ENCODE results near the gene ZNF76. TPM values are rescaled to one million over a fixed set of nuclear protein-coding genes. Genes with fewer than 3 reads are reported as not detected.

Gene ZNF76
- total RNA-seq, 1 donor from 2014 or later: 31.3 TPM

DNA sequence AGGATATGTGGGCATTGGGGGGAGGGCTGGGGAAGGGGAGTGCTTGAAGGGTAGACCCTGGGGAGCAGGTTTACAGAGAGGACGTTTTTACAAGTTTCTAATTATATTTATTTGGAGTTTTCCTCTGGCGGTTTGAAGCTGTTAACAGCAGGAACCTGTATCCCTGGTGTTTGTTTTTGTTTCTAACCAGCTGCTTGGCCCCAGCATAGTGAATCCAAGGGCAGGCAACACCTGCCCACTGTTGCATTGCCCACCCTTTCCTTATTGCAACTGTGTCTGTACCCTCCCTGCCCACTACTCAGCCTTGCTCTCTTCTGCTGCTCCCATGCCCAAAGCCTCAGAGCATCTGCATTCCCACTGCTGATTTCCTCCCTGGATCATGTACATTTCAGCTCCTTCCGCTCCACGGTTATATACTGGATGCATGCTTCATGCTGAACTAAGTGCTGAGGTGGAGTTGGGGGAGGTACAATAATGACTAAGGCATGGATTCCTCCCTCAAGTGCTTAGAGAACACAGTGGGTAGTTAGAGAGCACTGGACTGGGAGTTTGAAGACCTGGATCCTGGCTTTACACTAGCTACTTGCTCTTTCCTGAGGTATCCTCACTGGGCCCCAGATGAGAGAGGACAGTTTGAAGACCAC is 39.7 kb upstream of the ZNF76 start:
- Histone ChIP-seq H3K27ac (no peak overlapping the region), H3K4me1 (no peaks in the 10 kb centered on the region), H3K36me3 (no peaks in the 10 kb centered on the region), H3K4me3 (no peak overlapping the region), H3K9me3 (no peaks in the 10 kb centered on the region), H3K27me3 (peaks cover 21% of the 10 kb centered on the region)
- DNase-seq (no peak), ATAC-seq (no peak)
- intact Hi-C loops (cut with DNase I): no loop called here
- TF ChIP-seq, protein P1, sequence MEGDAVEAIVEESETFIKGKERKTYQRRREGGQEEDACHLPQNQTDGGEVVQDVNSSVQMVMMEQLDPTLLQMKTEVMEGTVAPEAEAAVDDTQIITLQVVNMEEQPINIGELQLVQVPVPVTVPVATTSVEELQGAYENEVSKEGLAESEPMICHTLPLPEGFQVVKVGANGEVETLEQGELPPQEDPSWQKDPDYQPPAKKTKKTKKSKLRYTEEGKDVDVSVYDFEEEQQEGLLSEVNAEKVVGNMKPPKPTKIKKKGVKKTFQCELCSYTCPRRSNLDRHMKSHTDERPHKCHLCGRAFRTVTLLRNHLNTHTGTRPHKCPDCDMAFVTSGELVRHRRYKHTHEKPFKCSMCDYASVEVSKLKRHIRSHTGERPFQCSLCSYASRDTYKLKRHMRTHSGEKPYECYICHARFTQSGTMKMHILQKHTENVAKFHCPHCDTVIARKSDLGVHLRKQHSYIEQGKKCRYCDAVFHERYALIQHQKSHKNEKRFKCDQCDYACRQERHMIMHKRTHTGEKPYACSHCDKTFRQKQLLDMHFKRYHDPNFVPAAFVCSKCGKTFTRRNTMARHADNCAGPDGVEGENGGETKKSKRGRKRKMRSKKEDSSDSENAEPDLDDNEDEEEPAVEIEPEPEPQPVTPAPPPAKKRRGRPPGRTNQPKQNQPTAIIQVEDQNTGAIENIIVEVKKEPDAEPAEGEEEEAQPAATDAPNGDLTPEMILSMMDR (IDR thresholded peaks at IDR 0.05): no peak

DNA sequence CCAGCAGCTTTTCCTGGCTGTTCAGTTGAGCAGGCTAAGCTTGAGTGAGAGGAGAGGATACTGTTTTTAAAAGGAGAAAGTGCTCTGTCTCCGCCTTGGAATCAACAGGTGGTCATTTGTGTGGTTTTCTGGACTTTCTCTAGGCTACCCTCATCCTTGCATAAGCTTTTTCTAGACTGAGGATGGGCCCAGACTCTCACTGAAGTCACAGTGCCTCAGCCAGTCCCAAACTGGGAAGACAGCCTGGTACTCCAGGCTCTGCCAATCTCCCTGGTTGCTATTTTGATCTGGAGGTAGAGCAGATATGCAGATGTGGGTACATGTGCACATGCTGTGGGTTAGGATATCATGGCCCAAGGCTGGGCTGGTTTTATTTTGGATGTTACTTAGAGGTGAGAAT is 38.8 kb upstream of the ZNF76 start:
- no peaks in the 10 kb centered on the region for H3K4me1 ChIP-seq
- no peak for ATAC-seq
- H3K27ac ChIP-seq: no peak overlapping the region
- peaks cover 12% of the 10 kb centered on the region for H3K27me3 ChIP-seq
- H3K4me3 ChIP-seq: no peak overlapping the region
- no peak for DNase-seq
- no peaks in the 10 kb centered on the region for H3K9me3 ChIP-seq
- no peaks in the 10 kb centered on the region for H3K36me3 ChIP-seq
- intact Hi-C loops (cut with DNase I): no loop called here
- TF ChIP-seq, protein P1 (IDR thresholded peaks at IDR 0.05): no peak

GRCh38 chr6:35223396-35223795 is 36.1 kb upstream of the ZNF76 start:
- H3K27ac ChIP-seq: no peak overlapping the region
- H3K27me3 ChIP-seq: no peaks in the 10 kb centered on the region
- H3K9me3 ChIP-seq: no peaks in the 10 kb centered on the region
- no peak overlapping the region for H3K4me3 ChIP-seq
- intact Hi-C loops (cut with DNase I): no loop called here
- DNase-seq (no peak), ATAC-seq (no peak)
- TF ChIP-seq, protein P1 (IDR thresholded peaks at IDR 0.05): no peak
- H3K4me1 ChIP-seq: no peaks in the 10 kb centered on the region
- no peaks in the 10 kb centered on the region for H3K36me3 ChIP-seq

DNA sequence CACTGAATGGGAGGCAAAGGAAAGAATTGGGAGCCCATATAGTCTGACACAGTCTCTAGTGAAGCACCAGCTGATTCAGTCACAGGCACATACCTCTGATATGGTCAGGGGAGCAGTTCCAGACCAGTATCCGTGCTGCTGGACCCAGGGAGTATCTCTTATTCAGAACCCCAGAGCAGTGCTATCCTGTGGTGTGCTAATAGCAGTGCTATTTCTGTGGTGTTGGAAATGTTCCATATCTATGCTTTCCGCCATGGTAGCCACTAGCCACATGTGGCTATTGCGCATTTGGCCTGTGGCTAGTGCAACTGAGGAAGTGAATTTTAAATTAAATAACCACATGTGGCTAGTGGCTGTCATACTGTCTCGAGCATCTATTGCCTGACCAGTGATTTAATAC is 34.8 kb upstream of the ZNF76 start:
- H3K27ac ChIP-seq: no peak overlapping the region
- intact Hi-C loops (cut with DNase I): no loop called here
- ATAC-seq (peak; percentile 49), DNase-seq (no peak)
- no peaks in the 10 kb centered on the region for H3K27me3 ChIP-seq
- H3K9me3 ChIP-seq: no peaks in the 10 kb centered on the region
- no peak overlapping the region for H3K4me3 ChIP-seq
- H3K4me1 ChIP-seq: no peaks in the 10 kb centered on the region
- H3K36me3 ChIP-seq: no peaks in the 10 kb centered on the region
- TF ChIP-seq, protein P1 (IDR thresholded peaks at IDR 0.05): no peak

DNA sequence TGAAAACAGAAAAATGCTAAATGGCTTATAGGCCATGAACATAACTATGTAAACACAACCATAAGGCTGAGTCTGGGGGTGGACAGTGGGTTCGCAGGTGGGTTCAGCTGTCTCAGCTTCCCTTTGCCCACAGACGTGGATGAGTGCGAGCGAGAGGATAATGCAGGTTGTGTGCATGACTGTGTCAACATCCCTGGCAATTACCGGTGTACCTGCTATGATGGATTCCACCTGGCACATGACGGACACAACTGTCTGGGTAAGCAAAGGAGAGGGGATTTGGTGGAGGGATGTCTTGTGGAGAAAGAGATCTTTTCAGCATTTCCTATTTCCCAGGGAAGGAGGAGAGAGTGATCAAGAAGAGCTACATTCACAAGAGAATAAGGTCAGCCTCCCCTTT is 31.1 kb upstream of the ZNF76 start:
- Histone ChIP-seq H3K4me3 (no peak overlapping the region), H3K27ac (no peak overlapping the region), H3K27me3 (no peaks in the 10 kb centered on the region), H3K4me1 (no peaks in the 10 kb centered on the region), H3K9me3 (no peaks in the 10 kb centered on the region), H3K36me3 (no peaks in the 10 kb centered on the region)
- TF ChIP-seq, protein P1 (IDR thresholded peaks at IDR 0.05): no peak
- intact Hi-C loops (cut with DNase I): no loop called here
- no peak for DNase-seq
- no peak for ATAC-seq

GRCh38 chr6:35229304-35229703 is 30.2 kb upstream of the ZNF76 start:
- Histone ChIP-seq H3K4me1 (no peaks in the 10 kb centered on the region), H3K27ac (no peak overlapping the region), H3K9me3 (no peaks in the 10 kb centered on the region), H3K27me3 (no peaks in the 10 kb centered on the region), H3K36me3 (no peaks in the 10 kb centered on the region), H3K4me3 (no peak overlapping the region)
- ATAC-seq (no peak), DNase-seq (no peak)
- intact Hi-C loops (cut with DNase I): no loop called here
- TF ChIP-seq, protein P1 (IDR thresholded peaks at IDR 0.05): no peak
